GM19238 (cell line): ENCODE measurements around the gene SHISA9.

Source experiments
- DNase-seq: peaks from one replicate; pipeline ENCODE4 v3.0.0; 2011; ENCODE audit warnings: low spot score; ENCODE audit not compliant: insufficient read length

SHISA9 gene

GRCh38 chr16:13168091-13168572, 266.7 kb downstream of the SHISA9 start:
- DNase-seq, result no peak

GRCh38 chr16:13171313-13171712, 269.9 kb downstream of the SHISA9 start:
- no peak for DNase-seq

GRCh38 chr16:13176711-13177110, 275.3 kb downstream of the SHISA9 start:
- DNase-seq, result no peak

GRCh38 chr16:13178318-13178717, 276.9 kb downstream of the SHISA9 start:
- DNase-seq, result no peak

- DNase-seq, result no peak
Observed at GRCh38 chr16:13181432-13181831, 280.0 kb downstream of the SHISA9 start.

GRCh38 chr16:13186813-13187212, 285.4 kb downstream of the SHISA9 start:
- DNase-seq, result no peak

GRCh38 chr16:13189250-13189649, 287.9 kb downstream of the SHISA9 start:
- DNase-seq, result no peak

- no peak for DNase-seq
Observed at GRCh38 chr16:13193721-13194120, 292.3 kb downstream of the SHISA9 start.

- DNase-seq, result no peak
Observed at GRCh38 chr16:13194766-13195165, 293.4 kb downstream of the SHISA9 start.

GRCh38 chr16:13203725-13204124, 302.3 kb downstream of the SHISA9 start:
- DNase-seq, result no peak

- no peak for DNase-seq
Observed at GRCh38 chr16:13205352-13205751, 304.0 kb downstream of the SHISA9 start.

GRCh38 chr16:13206606-13207005, 305.2 kb downstream of the SHISA9 start:
- DNase-seq, result no peak

- no peak for DNase-seq
Observed at GRCh38 chr16:13207151-13207550, 305.8 kb downstream of the SHISA9 start.

- DNase-seq, result no peak
Observed at GRCh38 chr16:13223666-13224065, 322.3 kb downstream of the SHISA9 start.

- DNase-seq, result no peak
Observed at GRCh38 chr16:13229039-13229438, 327.6 kb downstream of the SHISA9 start.

- no peak for DNase-seq
Observed at GRCh38 chr16:13231365-13231764, 330.0 kb downstream of the SHISA9 start.

GRCh38 chr16:13234999-13235398, 333.6 kb downstream of the SHISA9 start:
- no peak for DNase-seq

GRCh38 chr16:13236308-13236707, 334.9 kb downstream of the SHISA9 start:
- no peak for DNase-seq

- DNase-seq, result no peak
Observed at GRCh38 chr16:13238182-13238581, 336.8 kb downstream of the SHISA9 start.

- no peak for DNase-seq
Observed at GRCh38 chr16:13242201-13242600, 340.8 kb downstream of the SHISA9 start.

- no peak for DNase-seq
Observed at GRCh38 chr16:13244770-13245169, 343.4 kb downstream of the SHISA9 start.

GRCh38 chr16:13245713-13246377, 344.4 kb downstream of the SHISA9 start:
- no peak for DNase-seq

- no peak for DNase-seq
Observed at GRCh38 chr16:13254998-13255614, 353.7 kb downstream of the SHISA9 start.
